Activated T-helper 1 cell treated with anti-CD3 and anti-CD28 coated beads, Interleukin-12 subunit alpha, Interleukin-12 subunit beta, Interleukin-2, Interleukin-4 antibody, amounts not matched to agents 30 ng/mL and 10 ng/mL and 1 ng/mL, durations not matched to agents 14 hours and 24 hours and 36 hours (primary cell): ENCODE results near the gene TRAPPC2B. TPM values are rescaled to one million over a fixed set of nuclear protein-coding genes. Genes with fewer than 3 reads are reported as not detected.
A peak's percentile ranks its signal among the peaks of the same experiment; 100 is the strongest.

Experiments used
- DNase-seq: peaks from one replicate; pipeline ENCODE4 v3.0.0; 2021; ENCODE audit warnings: low spot score
- H3K27ac Mint-ChIP-seq: one replicate; pipeline ENCODE4 v1.8.0; 2021; ENCODE audit warnings: mild to moderate bottlenecking, mixed read lengths
- H3K27me3 Mint-ChIP-seq: one replicate; pipeline ENCODE4 v1.8.0; 2022; ENCODE audit warnings: mild to moderate bottlenecking, moderate library complexity, mixed read lengths; ENCODE audit not compliant: insufficient read depth
- H3K36me3 Mint-ChIP-seq: one replicate; pipeline ENCODE4 v1.8.0; 2021; ENCODE audit warnings: low read depth, mixed read lengths
- H3K4me1 Mint-ChIP-seq: one replicate; pipeline ENCODE4 v1.8.0; 2021; ENCODE audit warnings: low read depth, mixed read lengths
- H3K4me3 Mint-ChIP-seq: one replicate; pipeline ENCODE4 v1.8.0; 2021; ENCODE audit warnings: mild to moderate bottlenecking, moderate library complexity, mixed read lengths
- H3K9me3 Mint-ChIP-seq: one replicate; pipeline ENCODE4 v1.8.0; 2021; ENCODE audit warnings: mixed read lengths
- intact Hi-C: fragments of 100-400 bp; cut with micrococcal nuclease; formaldehyde crosslinking; loops from one replicate; pipeline ENCODE4 v1.15.1; 2024
- total RNA-seq: library from RNA; stranded (reverse); gene quantifications from 2 replicates; pipeline ENCODE4 v1.2.3, GENCODE V29; 2022

The TRAPPC2B gene
- total RNA-seq, 1 donor from 2014 or later = 3.8 TPM

- intact Hi-C loops = no loop called here
- H3K4me3 Mint-ChIP-seq = no peak overlapping the region
- H3K9me3 Mint-ChIP-seq = peaks cover 68% of the 10 kb centered on the region
- H3K27ac Mint-ChIP-seq = no peak overlapping the region
- peaks cover 42% of the 10 kb centered on the region for H3K36me3 Mint-ChIP-seq
- no peaks in the 10 kb centered on the region for H3K27me3 Mint-ChIP-seq
- no peaks in the 10 kb centered on the region for H3K4me1 Mint-ChIP-seq
- no peak for DNase-seq
Observed at GRCh38 chr19:57377498-57378146, 14.3 kb downstream of the TRAPPC2B start.

- peaks cover 21% of the 10 kb centered on the region for H3K36me3 Mint-ChIP-seq
- DNase-seq = no peak
- H3K27ac Mint-ChIP-seq = no peak overlapping the region
- no peaks in the 10 kb centered on the region for H3K27me3 Mint-ChIP-seq
- peaks cover 67% of the 10 kb centered on the region for H3K9me3 Mint-ChIP-seq
- intact Hi-C loops = no loop called here
- H3K4me1 Mint-ChIP-seq = no peaks in the 10 kb centered on the region
- H3K4me3 Mint-ChIP-seq = no peak overlapping the region
Observed at GRCh38 chr19:57380923-57381322, 17.6 kb downstream of the TRAPPC2B start.

- Mint-ChIP-seq H3K27ac (no peak overlapping the region), H3K9me3 (peaks cover 66% of the 10 kb centered on the region), H3K4me3 (no peak overlapping the region), H3K36me3 (peaks cover 10% of the 10 kb centered on the region), H3K27me3 (no peaks in the 10 kb centered on the region), H3K4me1 (no peaks in the 10 kb centered on the region)
- no peak for DNase-seq
- intact Hi-C loops = no loop called here
Observed at GRCh38 chr19:57382806-57383488, 19.6 kb downstream of the TRAPPC2B start.

- intact Hi-C loops = loop anchor here (1.0 kb wide), 12 partner anchors 22 to 613 kb away; partner anchors contain the start of genes TRAPPC2B, ZNF134, ZNF17 and ZNF264
- H3K9me3 Mint-ChIP-seq = peaks cover 50% of the 10 kb centered on the region
- peak overlapping the region; percentile 94 for H3K27ac Mint-ChIP-seq
- peaks cover 18% of the 10 kb centered on the region for H3K36me3 Mint-ChIP-seq
- peaks cover 26% of the 10 kb centered on the region for H3K4me1 Mint-ChIP-seq
- H3K27me3 Mint-ChIP-seq = no peaks in the 10 kb centered on the region
- no peak for DNase-seq
- H3K4me3 Mint-ChIP-seq = peak overlapping the region; percentile 94
Observed at GRCh38 chr19:57389194-57389729, 25.9 kb downstream of the TRAPPC2B start.

GRCh38 chr19:57389730-57390598 is 26.6 kb downstream of the TRAPPC2B start, which contains the start of gene ZNF548:
ZNF548 (plus strand) TSS chr19:57389854; CDS start chr19:57390100, 246 bp downstream.
- Mint-ChIP-seq H3K36me3 (peaks cover 25% of the 10 kb centered on the region), H3K27ac (peak within 1 kb of the TSS; percentile 94), H3K4me1 (peaks cover 30% of the 10 kb centered on the region), H3K4me3 (peak within 1 kb of the TSS; percentile 94), H3K27me3 (no peaks in the 10 kb centered on the region), H3K9me3 (peaks cover 54% of the 10 kb centered on the region)
- DNase-seq = peak; percentile 92
- intact Hi-C loops = loop anchor here (1.0 kb wide), 12 partner anchors 21 to 612 kb away; partner anchors contain the start of genes TRAPPC2B, ZNF134, ZNF17 and ZNF264

- no peak overlapping the region for H3K27ac Mint-ChIP-seq
- no peaks in the 10 kb centered on the region for H3K27me3 Mint-ChIP-seq
- peaks cover 13% of the 10 kb centered on the region for H3K4me1 Mint-ChIP-seq
- peaks cover 69% of the 10 kb centered on the region for H3K36me3 Mint-ChIP-seq
- peaks cover 76% of the 10 kb centered on the region for H3K9me3 Mint-ChIP-seq
- no peak overlapping the region for H3K4me3 Mint-ChIP-seq
- DNase-seq = no peak
- intact Hi-C loops = no loop called here
Observed at GRCh38 chr19:57395710-57396109, 32.4 kb downstream of the TRAPPC2B start.

- no peak for DNase-seq
- intact Hi-C loops = no loop called here
- Mint-ChIP-seq H3K4me3 (no peak overlapping the region), H3K27ac (no peak overlapping the region), H3K27me3 (no peaks in the 10 kb centered on the region), H3K36me3 (peaks cover 72% of the 10 kb centered on the region), H3K9me3 (peaks cover 84% of the 10 kb centered on the region), H3K4me1 (peaks cover 7% of the 10 kb centered on the region)
Observed at GRCh38 chr19:57398868-57399267, 35.5 kb downstream of the TRAPPC2B start.

- Mint-ChIP-seq H3K4me1 (no peaks in the 10 kb centered on the region), H3K36me3 (peaks cover 23% of the 10 kb centered on the region), H3K27ac (no peak overlapping the region), H3K4me3 (no peak overlapping the region), H3K27me3 (no peaks in the 10 kb centered on the region), H3K9me3 (peaks cover 44% of the 10 kb centered on the region)
- intact Hi-C loops = no loop called here
- DNase-seq = no peak
Observed at GRCh38 chr19:57403737-57404563, 40.6 kb downstream of the TRAPPC2B start.

GRCh38 chr19:57406516-57407123 is 43.3 kb downstream of the TRAPPC2B start:
- Mint-ChIP-seq H3K4me3 (no peak overlapping the region), H3K27ac (no peak overlapping the region), H3K36me3 (peaks cover 7% of the 10 kb centered on the region), H3K27me3 (no peaks in the 10 kb centered on the region), H3K9me3 (peaks cover 24% of the 10 kb centered on the region), H3K4me1 (peaks cover 14% of the 10 kb centered on the region)
- intact Hi-C loops = loop anchor here (1.0 kb wide), 2 partner anchors 510 to 749 kb away; partner anchors contain the start of gene ZNF417
- DNase-seq = peak; percentile 35

GRCh38 chr19:57410877-57411671 is 47.7 kb downstream of the TRAPPC2B start, which contains the start of gene ZNF17:
ZNF17 (plus strand) TSS chr19:57411161; CDS start chr19:57413616, 2,455 bp downstream.
- H3K9me3 Mint-ChIP-seq = peaks cover 12% of the 10 kb centered on the region
- peaks cover 19% of the 10 kb centered on the region for H3K36me3 Mint-ChIP-seq
- no peaks in the 10 kb centered on the region for H3K27me3 Mint-ChIP-seq
- peaks cover 18% of the 10 kb centered on the region for H3K4me1 Mint-ChIP-seq
- peak within 1 kb of the TSS; percentile 81 for H3K27ac Mint-ChIP-seq
- intact Hi-C loops = loop anchor here (1.0 to 2.0 kb wide), 20 partner anchors 22 to 990 kb away; partner anchors contain the start of genes TRAPPC2B, ZNF134, ZNF211 and ZNF304
- DNase-seq = peak; percentile 87
- peak within 1 kb of the TSS; percentile 95 for H3K4me3 Mint-ChIP-seq
